Testis (tissue), 3 donors: ENCODE data around the gene SEPHS2. TPM values are rescaled to one million over a fixed set of nuclear protein-coding genes. Genes with fewer than 3 reads are reported as not detected.

Source experiments
- DNase-seq: peaks from one replicate; pipeline ENCODE4 v3.0.0-alpha.2; 2019
- H3K27ac ChIP-seq, 2 donors: fragments of 200-600 bp; sonication (generic); one replicate each; pipeline ENCODE4 v1.5.1; 2019
- H3K27me3 ChIP-seq: fragments of 200-600 bp; sonication (generic); one replicate; pipeline ENCODE4 v1.5.1; 2019
- H3K36me3 ChIP-seq: fragments of 200-600 bp; sonication (generic); one replicate; pipeline ENCODE4 v1.5.1; 2017; ENCODE audit warnings: low read depth; ENCODE audit errors: missing control alignments
- H3K4me1 ChIP-seq: fragments of 200-600 bp; sonication (generic); one replicate; pipeline ENCODE4 v1.5.1; 2019
- H3K4me3 ChIP-seq, 2 donors: fragments of 200-600 bp; sonication (generic); one replicate each; pipeline ENCODE4 v1.5.1; 2017 to 2019
- H3K9me3 ChIP-seq: fragments of 200-600 bp; sonication (generic); one replicate; pipeline ENCODE4 v1.5.1; 2017
- CTCF ChIP-seq, 3 experiments: fragments of 450-650 bp in 2 of 3; fragments of 200-600 bp in 1 of 3; sonication (generic) in 1 of 3; IDR thresholded peaks; one replicate each; pipeline ENCODE4 v1.5.1; 2016 to 2019; ENCODE audit warnings: antibody characterized with exemption in 3 of 3, mild to moderate bottlenecking in 2 of 3, moderate library complexity in 1 of 3
- POLR2A ChIP-seq: fragments of 450-650 bp; IDR thresholded peaks from one replicate; pipeline ENCODE4 v1.6.1; 2017; ENCODE audit warnings: antibody characterized with exemption, mild to moderate bottlenecking, moderate library complexity
- WGBS, 2 donors: methylation state at CpG; one replicate each; pipeline ENCODE4 v1.1.5; 2018; 5-methylcytosine and 5-hydroxymethylcytosine counted together
- intact Hi-C: fragments of 100-400 bp; cut with DNase I; formaldehyde crosslinking; loops from one replicate; pipeline ENCODE4 v1.15.1; 2023; ENCODE audit warnings: low total_unique reads
- polyA plus RNA-seq: library from polyadenylated mRNA; stranded (reverse); fragments of 350-450 nt; fragmentation: Illumina TruSeq; extraction: RNeasy Lipid Tissue Mini Kit (QIAGEN cat#74804); gene quantifications from one replicate; pipeline ENCODE4 v1.2.3, GENCODE V29; 2014; ENCODE audit warnings: low read depth, low replicate concordance; ENCODE audit not compliant: insufficient read depth
- total RNA-seq, 2 donors: library from RNA; depleted of rRNA; stranded (reverse); fragments of >200 nt; gene quantifications; one replicate each; pipeline ENCODE4 v1.2.3, GENCODE V29; 2016

Gene SEPHS2
- total and polyA plus RNA-seq, 3 donors from 2014 or later, result 17.7 to 24.7 (median 19.8) TPM

DNA sequence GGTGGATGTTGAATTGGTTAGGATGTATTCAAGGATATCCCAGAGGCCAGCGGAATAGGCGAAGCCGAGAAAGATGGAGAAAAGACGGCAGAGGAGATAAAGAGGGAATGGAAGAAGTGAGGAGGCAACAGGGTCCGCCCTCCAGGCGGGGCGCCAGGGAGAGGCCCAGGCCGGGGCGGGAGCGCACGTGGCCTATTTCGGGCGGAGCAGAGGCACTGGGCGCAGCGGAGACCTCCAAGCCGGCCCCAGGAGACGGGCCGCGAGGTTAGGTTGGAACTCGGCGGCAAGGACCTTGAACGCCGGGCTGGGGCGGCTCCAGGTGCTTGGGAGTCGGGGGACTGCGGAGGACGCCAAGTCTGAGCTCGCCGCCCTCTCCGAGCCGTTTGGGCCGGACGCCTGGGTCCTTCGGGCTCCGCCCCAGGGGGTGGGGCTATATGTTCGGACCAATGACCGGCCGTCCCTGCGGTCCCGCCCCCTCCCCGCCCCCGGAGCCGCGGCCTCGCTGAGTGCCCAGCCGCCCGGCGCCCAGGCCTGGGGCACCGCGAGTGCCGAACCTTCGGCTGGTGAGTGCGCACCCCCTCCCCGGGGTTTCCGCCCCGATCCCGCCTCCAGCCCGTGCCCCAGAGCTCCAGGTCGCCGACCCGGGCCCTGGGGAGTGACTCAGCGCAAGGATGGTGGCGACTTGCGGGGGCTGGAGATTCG, 38.4 kb downstream of the SEPHS2 start, which contains the start of gene ZNF771:
Gene ZNF771 (plus strand): TSS at position 505 of the 702 bp plus-strand sequence. CDS start 448 bp downstream, outside the sequence.
- TF ChIP-seq POLR2A (no peak), CTCF (IDR thresholded peaks at IDR 0.05) (no peak)
- Histone ChIP-seq H3K9me3 (no peaks in the 10 kb centered on the region), H3K4me1 (peaks cover 25% of the 10 kb centered on the region), H3K27me3 (no peaks in the 10 kb centered on the region), H3K4me3 (peak within 1 kb of the TSS; percentile 59 to 72), H3K27ac (peak within 1 kb of the TSS; percentile 74 to 85), H3K36me3 (no peaks in the 10 kb centered on the region)
- DNase-seq, result peak; percentile 95
- 0% methylated on average over 18 to 62 of the region's 65 CpGs for WGBS, 2 donors
- intact Hi-C loops, result no loop called here

DNA sequence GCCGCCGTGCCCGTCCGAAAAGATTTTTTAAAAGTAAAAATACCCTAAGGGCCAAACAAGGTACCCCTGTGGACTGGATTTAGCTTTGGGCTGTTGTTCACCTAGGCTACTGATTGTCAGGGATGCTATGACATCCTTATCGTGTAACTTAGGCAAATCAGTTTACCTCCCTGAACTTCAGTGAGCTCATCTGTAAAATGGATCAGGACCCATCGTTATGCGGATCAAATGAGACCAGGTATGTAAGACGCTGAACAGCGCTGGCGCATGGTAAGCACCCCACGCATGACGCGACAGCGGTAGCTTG, 38.9 kb downstream of the SEPHS2 start:
- intact Hi-C loops, result no loop called here
- H3K4me1 ChIP-seq, result peaks cover 25% of the 10 kb centered on the region
- H3K27me3 ChIP-seq, result no peaks in the 10 kb centered on the region
- TF ChIP-seq POLR2A (no peak), CTCF (IDR thresholded peaks at IDR 0.05) (no peak)
- WGBS, 2 donors, result 8 to 11% methylated on average over 14 of the region's 14 CpGs
- DNase-seq, result no peak
- H3K36me3 ChIP-seq, result no peaks in the 10 kb centered on the region
- H3K4me3 ChIP-seq, result peak overlapping the region; percentile 59 to 72
- no peaks in the 10 kb centered on the region for H3K9me3 ChIP-seq
- H3K27ac ChIP-seq, result peak overlapping the region; percentile 74 to 85

GRCh38 chr16:30401768-30402425, 43.8 kb downstream of the SEPHS2 start:
- H3K27ac ChIP-seq, result no peak overlapping the region
- 69 to 75% methylated on average over 8 of the region's 8 CpGs for WGBS, 2 donors

GRCh38 chr16:30399435-30400186, 46.1 kb downstream of the SEPHS2 start:
- no peaks in the 10 kb centered on the region for H3K36me3 ChIP-seq
- H3K4me1 ChIP-seq, result peaks cover 1% of the 10 kb centered on the region
- TF ChIP-seq POLR2A (no peak), CTCF (IDR thresholded peaks at IDR 0.05) (no peak)
- intact Hi-C loops, result no loop called here
- H3K4me3 ChIP-seq, result peak overlapping the region; percentile 66 to 67
- H3K27me3 ChIP-seq, result no peaks in the 10 kb centered on the region
- H3K27ac ChIP-seq, result peak overlapping the region; percentile 40 to 81
- no peaks in the 10 kb centered on the region for H3K9me3 ChIP-seq
- WGBS, 2 donors, result 7 to 8% methylated on average over 5 to 12 of the region's 12 CpGs
- no peak for DNase-seq

More at GRCh38 chr16:30401768-30402425, 43.8 kb downstream of the SEPHS2 start:
- Histone ChIP-seq H3K9me3 (no peaks in the 10 kb centered on the region), H3K27me3 (no peaks in the 10 kb centered on the region), H3K36me3 (no peaks in the 10 kb centered on the region), H3K4me1 (peaks cover 3% of the 10 kb centered on the region), H3K4me3 (no peak overlapping the region)
- no peak for DNase-seq
- intact Hi-C loops, result no loop called here
- TF ChIP-seq POLR2A (no peak), CTCF (IDR thresholded peaks at IDR 0.05) (no peak)
